HepG2 (cell line): ENCODE results near the gene NINJ2. TPM values are rescaled to one million over a fixed set of nuclear protein-coding genes. Genes with fewer than 3 reads are reported as not detected.

Source experiments
- ARID5B ChIP-seq: IDR thresholded peaks from 2 replicates; pipeline ENCODE4 v1.4.0; 2020; ENCODE audit warnings: mild to moderate bottlenecking, missing genetic modification reagents
- EEA1 ChIP-seq: sonication (generic); formaldehyde crosslinking; IDR thresholded peaks from 2 replicates; pipeline ENCODE4 v1.5.1; 2020; ENCODE audit warnings: mild to moderate bottlenecking, missing genetic modification reagents, borderline replicate concordance
- HES4 ChIP-seq: sonication (generic); formaldehyde crosslinking; IDR thresholded peaks from 2 replicates; pipeline ENCODE4 v1.9.0; 2021; ENCODE audit warnings: mild to moderate bottlenecking, missing genetic modification reagents, borderline replicate concordance
- HMGA1 ChIP-seq: sonication (generic); formaldehyde crosslinking; conservative IDR thresholded peaks from 2 replicates; pipeline ENCODE4 v1.4.0; 2020; ENCODE audit warnings: missing genetic modification reagents
- NFIB ChIP-seq: sonication (generic); formaldehyde crosslinking; IDR thresholded peaks from 2 replicates; pipeline ENCODE4 v1.9.0; 2021; ENCODE audit warnings: missing genetic modification reagents, mild to moderate bottlenecking, borderline replicate concordance
- NONO ChIP-seq, 2 experiments: fragments of 450-650 bp in 1 of 2; sonication (generic) in 1 of 2; formaldehyde crosslinking in 1 of 2; IDR thresholded peaks in 1 of 2; conservative IDR thresholded peaks in 1 of 2; 2 replicates each; pipeline versions ENCODE4 v1.6.1 to v1.8.0; 2017 to 2022; ENCODE audit warnings: mild to moderate bottlenecking in 1 of 2, missing genetic modification reagents in 1 of 2, moderate library complexity in 1 of 2
- RERE ChIP-seq: IDR thresholded peaks from 2 replicates; pipeline ENCODE4 v1.6.1; 2016; ENCODE audit warnings: low read depth, missing genetic modification reagents, missing compliant biosample characterization
- RFX5 ChIP-seq: IDR thresholded peaks from 2 replicates; pipeline ENCODE4 v1.6.1; 2011; ENCODE audit warnings: low read depth, low read length, improper control_type of control experiment
- SOX13 ChIP-seq, 3 experiments: fragments of 450-650 bp in 1 of 3; sonication (generic) in 1 of 3; formaldehyde crosslinking in 1 of 3; IDR thresholded peaks in 2 of 3; conservative IDR thresholded peaks in 1 of 3; 2 replicates each; pipeline versions ENCODE4 v1.5.0 to v1.6.1; 2016 to 2020; ENCODE audit warnings: antibody characterized with exemption in 1 of 3, mild to moderate bottlenecking in 1 of 3, missing compliant biosample characterization in 1 of 3, missing genetic modification reagents in 1 of 3, moderate library complexity in 1 of 3
- YEATS2 ChIP-seq: sonication (generic); formaldehyde crosslinking; IDR thresholded peaks from 2 replicates; pipeline ENCODE4 v1.4.0; 2020; ENCODE audit warnings: missing genetic modification reagents, borderline replicate concordance
- ZBTB49 ChIP-seq: sonication (generic); formaldehyde crosslinking; IDR thresholded peaks from 2 replicates; pipeline ENCODE4 v1.4.0; 2020; ENCODE audit warnings: missing genetic modification reagents, borderline replicate concordance
- ZNF331 ChIP-seq: sonication (generic); formaldehyde crosslinking; IDR thresholded peaks from 2 replicates; pipeline ENCODE4 v1.4.0; 2020; ENCODE audit warnings: missing genetic modification reagents
- ZNF616 ChIP-seq: sonication (generic); formaldehyde crosslinking; IDR thresholded peaks from 2 replicates; pipeline ENCODE4 v1.5.0; 2020; ENCODE audit warnings: low read depth, mild to moderate bottlenecking, missing genetic modification reagents
- ZNF777 ChIP-seq: sonication (generic); formaldehyde crosslinking; IDR thresholded peaks from 2 replicates; pipeline ENCODE4 v1.4.0; 2020; ENCODE audit warnings: missing genetic modification reagents
- ZSCAN30 ChIP-seq: sonication (generic); formaldehyde crosslinking; IDR thresholded peaks from 2 replicates; pipeline ENCODE4 v1.5.0; 2020; ENCODE audit warnings: mild to moderate bottlenecking, missing genetic modification reagents
- ZSCAN31 ChIP-seq: sonication (generic); formaldehyde crosslinking; IDR thresholded peaks from 2 replicates; pipeline ENCODE4 v1.5.0; 2020; ENCODE audit warnings: low read depth, mild to moderate bottlenecking, missing genetic modification reagents
- polyA plus RNA-seq, 8 experiments: library from polyadenylated mRNA; depleted of rRNA in 3 of 8; stranded (reverse) in 7 of 8; unstranded in 1 of 8; fragments of >200 nt; fragmentation: Illumina TruSeq in 4 of 8; extraction: Trizol in 4 of 8; gene quantifications; 2 replicates each; pipeline versions ENCODE4 v1.2.1 to v1.2.3, GENCODE V29; 2011 to 2016; ENCODE audit warnings: low read depth in 4 of 8, missing spikeins in 1 of 8, mixed read lengths in 1 of 8; ENCODE audit not compliant: insufficient read depth in 1 of 8
- total RNA-seq, 5 experiments: library from RNA; depleted of rRNA; stranded (reverse); fragments of >200 nt; fragmentation: Illumina TruSeq; extraction: Trizol; gene quantifications; 2 replicates each; pipeline ENCODE4 v1.2.3, GENCODE V29; 2016; ENCODE audit warnings: low read depth in 1 of 5

The NINJ2 gene
- total and polyA plus RNA-seq, 2 of the 13 experiments (the other 11 are each of a cell fraction or from before 2014, with no cell fraction given) = 0.62 to 3.8 TPM

GRCh38 chr12:575948-576614 is 87.2 kb downstream of the NINJ2 start (continued):
- no peak for TF ChIP-seq NONO (IDR thresholded peaks at IDR 0.05)
- peak; percentile 88 for TF ChIP-seq NONO (CRISPR knock-in tag; conservative IDR thresholded peaks at IDR 0.05)
- TF ChIP-seq YEATS2 (CRISPR knock-in tag) = peak; percentile 59
- peak; percentile 71 for TF ChIP-seq ZNF777 (CRISPR knock-in tag)
- TF ChIP-seq ZNF616 (CRISPR knock-in tag) = peak; percentile 82; the same call in 1 of the 2 replicates
- peak; percentile 80 for TF ChIP-seq ARID5B (CRISPR knock-in tag)
- TF ChIP-seq EEA1 = 0 out of 2 replicates have a peak, but pooled peaks have one; percentile 60
- TF ChIP-seq HMGA1 (CRISPR knock-in tag) = no peak
- TF ChIP-seq ZSCAN30 (CRISPR knock-in tag) = 0 out of 2 replicates have a peak, but pooled peaks have one; percentile 53
- no peak; the same call in 1 of the 2 replicates for TF ChIP-seq HES4 (CRISPR knock-in tag)
- 0 out of 2 replicates have a peak, but pooled peaks have one; percentile 21 for TF ChIP-seq ZBTB49 (CRISPR knock-in tag)
- TF ChIP-seq ZSCAN31 (CRISPR knock-in tag) = 0 out of 2 replicates have a peak, but pooled peaks have one; percentile 73
- TF ChIP-seq SOX13 (IDR thresholded peaks at IDR 0.05) = peak; percentile 95
- peak in 1 of 2 experiments; percentile 91; a peak in 2 of 4 replicates for TF ChIP-seq SOX13 (CRISPR knock-in tag; conservative IDR thresholded peaks at IDR 0.05 in 1 of 2, IDR thresholded peaks at IDR 0.05 in 1 of 2)
- TF ChIP-seq RERE (CRISPR knock-in tag) = no peak
- peak; percentile 92 for TF ChIP-seq ZNF331 (CRISPR knock-in tag)
- TF ChIP-seq NFIB (CRISPR knock-in tag) = no peak
- TF ChIP-seq RFX5 = no peak
